Tibial nerve (tissue), 4 donors: ENCODE results near the gene DAP.

Source experiments
- CTCF ChIP-seq, 5 experiments: fragments of 200-600 bp in 3 of 5; fragments of 450-650 bp in 2 of 5; sonication (generic) in 3 of 5; IDR thresholded peaks; one replicate each; pipeline ENCODE4 v1.5.1; 2016 to 2019; ENCODE audit warnings: antibody characterized with exemption in 5 of 5, mild to moderate bottlenecking in 3 of 5, moderate library complexity in 2 of 5
- EP300 ChIP-seq, 2 donors: sonication (generic); formaldehyde crosslinking; IDR thresholded peaks; one replicate each; pipeline ENCODE4 v1.6.1; 2017; ENCODE audit warnings: antibody characterized with exemption in 2 of 2, mild to moderate bottlenecking in 1 of 2
- POLR2A ChIP-seq, 2 donors: fragments of 450-650 bp; IDR thresholded peaks; one replicate each; pipeline ENCODE4 v1.6.1; 2017; ENCODE audit warnings: antibody characterized with exemption in 2 of 2, mild to moderate bottlenecking in 2 of 2, moderate library complexity in 2 of 2

- TF ChIP-seq CTCF (IDR thresholded peaks at IDR 0.05) (no peak), POLR2A (IDR thresholded peaks at IDR 0.05) (no peak), EP300 (IDR thresholded peaks at IDR 0.05) (no peak)
These were observed 1.9 kb upstream of the DAP start for GRCh38 chr5:10762776-10763500.
